ENCODE measurements around the gene CYB5B.

Gene CYB5B

DNA sequence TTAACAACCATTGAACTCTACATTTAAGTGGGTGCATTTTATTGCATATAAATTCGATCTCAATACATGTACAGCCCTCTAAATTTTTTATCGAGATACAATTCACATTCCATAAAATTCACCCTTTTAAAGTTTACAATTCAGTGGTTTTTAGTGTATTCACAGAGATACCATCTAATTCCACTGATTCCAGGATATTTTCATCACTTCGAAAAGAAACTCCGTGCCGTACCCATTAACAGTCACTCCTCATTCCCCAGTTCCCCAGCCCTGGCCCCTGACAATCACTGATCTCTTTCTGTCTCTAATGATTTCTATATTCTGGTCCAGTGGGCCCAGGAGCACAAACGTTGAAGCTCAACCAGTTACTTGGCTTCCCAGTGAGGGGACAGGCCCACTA lies 61.4 kb downstream of the CYB5B start:
- TF ChIP-seq EZH2phosphoT487 (IDR thresholded peaks at IDR 0.05; ENCODE audit: low read depth) = no peak
- no peak for TF ChIP-seq CTCF (IDR thresholded peaks at IDR 0.05; ENCODE audit: low read depth, low read length)
- H3K79me2 ChIP-seq (ENCODE audit: low read length) = no peaks in the 10 kb centered on the region
- H4K20me1 ChIP-seq (ENCODE audit: insufficient read depth, low read length) = no peaks in the 10 kb centered on the region
- H3K4me1 ChIP-seq (ENCODE audit: low read length) = peaks cover 3% of the 10 kb centered on the region
- H3K4me2 ChIP-seq (ENCODE audit: low read length) = no peak overlapping the region
- H2AFZ ChIP-seq (ENCODE audit: low read depth, low read length) = no peak overlapping the region
- H3K9ac ChIP-seq (ENCODE audit: low read length) = no peak overlapping the region
- H3K27me3 ChIP-seq (ENCODE audit: low read depth, low read length) = no peaks in the 10 kb centered on the region
- no peaks in the 10 kb centered on the region for H3K36me3 ChIP-seq (replicated peaks; ENCODE audit: low read depth, low read length)
- H3K9me3 ChIP-seq (ENCODE audit: insufficient read depth, low read length) = no peaks in the 10 kb centered on the region
- no peak overlapping the region for H3K27ac ChIP-seq (ENCODE audit: low read length)
- no peak overlapping the region for H3K4me3 ChIP-seq (ENCODE audit: low read length)

DNA sequence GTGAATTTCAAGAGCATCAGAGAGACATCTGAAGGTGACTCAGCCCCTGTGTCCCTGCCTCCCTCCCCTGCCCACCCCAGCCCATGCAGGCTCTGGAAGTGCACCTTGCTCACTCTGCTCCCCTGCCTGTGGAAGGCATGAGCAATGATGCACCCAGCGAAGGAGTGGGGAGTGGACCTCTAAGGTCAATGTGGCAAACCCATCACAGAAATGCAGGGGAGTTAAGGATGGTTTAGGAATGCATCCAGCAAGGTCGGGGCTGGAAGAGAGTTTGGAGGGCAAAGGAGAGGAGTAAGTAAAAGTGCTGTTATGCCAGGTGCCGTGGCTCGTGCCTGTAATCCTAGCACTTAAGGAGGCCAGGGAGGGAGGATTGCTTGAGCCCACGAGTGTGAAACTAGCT lies 61.9 kb downstream of the CYB5B start:
- H3K27ac ChIP-seq (ENCODE audit: low read length) = no peak overlapping the region
- TF ChIP-seq EZH2phosphoT487 (IDR thresholded peaks at IDR 0.05; ENCODE audit: low read depth) (no peak), CTCF (IDR thresholded peaks at IDR 0.05; ENCODE audit: low read depth, low read length) (no peak)
- no peak overlapping the region for H3K4me2 ChIP-seq (ENCODE audit: low read length)
- no peaks in the 10 kb centered on the region for H3K4me1 ChIP-seq (ENCODE audit: low read length)
- no peaks in the 10 kb centered on the region for H3K9me3 ChIP-seq (ENCODE audit: insufficient read depth, low read length)
- no peak overlapping the region for H2AFZ ChIP-seq (ENCODE audit: low read depth, low read length)
- H3K36me3 ChIP-seq (replicated peaks; ENCODE audit: low read depth, low read length) = no peaks in the 10 kb centered on the region
- H3K79me2 ChIP-seq (ENCODE audit: low read length) = no peaks in the 10 kb centered on the region
- H3K9ac ChIP-seq (ENCODE audit: low read length) = no peak overlapping the region
- H4K20me1 ChIP-seq (ENCODE audit: insufficient read depth, low read length) = no peaks in the 10 kb centered on the region
- H3K4me3 ChIP-seq (ENCODE audit: low read length) = no peak overlapping the region
- H3K27me3 ChIP-seq (ENCODE audit: low read depth, low read length) = no peaks in the 10 kb centered on the region

- no peak overlapping the region for H3K4me3 ChIP-seq (ENCODE audit: low read length)
- no peaks in the 10 kb centered on the region for H3K4me1 ChIP-seq (ENCODE audit: low read length)
- H3K36me3 ChIP-seq (replicated peaks; ENCODE audit: low read depth, low read length) = no peaks in the 10 kb centered on the region
- no peaks in the 10 kb centered on the region for H4K20me1 ChIP-seq (ENCODE audit: insufficient read depth, low read length)
- no peaks in the 10 kb centered on the region for H3K27me3 ChIP-seq (ENCODE audit: low read depth, low read length)
- H3K27ac ChIP-seq (ENCODE audit: low read length) = no peak overlapping the region
- H3K4me2 ChIP-seq (ENCODE audit: low read length) = no peak overlapping the region
- H3K9me3 ChIP-seq (ENCODE audit: insufficient read depth, low read length) = no peaks in the 10 kb centered on the region
- TF ChIP-seq EZH2phosphoT487 (IDR thresholded peaks at IDR 0.05; ENCODE audit: low read depth) (no peak), CTCF (IDR thresholded peaks at IDR 0.05; ENCODE audit: low read depth, low read length) (no peak)
- H3K9ac ChIP-seq (ENCODE audit: low read length) = no peak overlapping the region
- no peak overlapping the region for H2AFZ ChIP-seq (ENCODE audit: low read depth, low read length)
- H3K79me2 ChIP-seq (ENCODE audit: low read length) = no peaks in the 10 kb centered on the region
Measured at GRCh38 chr16:69486724-69487123, 62.3 kb downstream of the CYB5B start.

- TF ChIP-seq EZH2phosphoT487 (IDR thresholded peaks at IDR 0.05; ENCODE audit: low read depth) (no peak), CTCF (IDR thresholded peaks at IDR 0.05; ENCODE audit: low read depth, low read length) (no peak)
- H2AFZ ChIP-seq (ENCODE audit: low read depth, low read length) = no peak overlapping the region
Measured at GRCh38 chr16:69490707-69491324, 66.4 kb downstream of the CYB5B start.

More at GRCh38 chr16:69490707-69491324, 66.4 kb downstream of the CYB5B start:
- Histone ChIP-seq H3K4me3 (ENCODE audit: low read length) (no peak overlapping the region), H4K20me1 (ENCODE audit: insufficient read depth, low read length) (no peaks in the 10 kb centered on the region), H3K9ac (ENCODE audit: low read length) (no peak overlapping the region), H3K27me3 (ENCODE audit: low read depth, low read length) (no peaks in the 10 kb centered on the region), H3K4me1 (ENCODE audit: low read length) (peaks cover 6% of the 10 kb centered on the region), H3K27ac (ENCODE audit: low read length) (no peak overlapping the region), H3K9me3 (ENCODE audit: insufficient read depth, low read length) (no peaks in the 10 kb centered on the region), H3K4me2 (ENCODE audit: low read length) (no peak overlapping the region), H3K36me3 (replicated peaks; ENCODE audit: low read depth, low read length) (no peaks in the 10 kb centered on the region), H3K79me2 (ENCODE audit: low read length) (no peaks in the 10 kb centered on the region)
